ENCODE measurements around the gene RYR2.

Gene RYR2

DNA sequence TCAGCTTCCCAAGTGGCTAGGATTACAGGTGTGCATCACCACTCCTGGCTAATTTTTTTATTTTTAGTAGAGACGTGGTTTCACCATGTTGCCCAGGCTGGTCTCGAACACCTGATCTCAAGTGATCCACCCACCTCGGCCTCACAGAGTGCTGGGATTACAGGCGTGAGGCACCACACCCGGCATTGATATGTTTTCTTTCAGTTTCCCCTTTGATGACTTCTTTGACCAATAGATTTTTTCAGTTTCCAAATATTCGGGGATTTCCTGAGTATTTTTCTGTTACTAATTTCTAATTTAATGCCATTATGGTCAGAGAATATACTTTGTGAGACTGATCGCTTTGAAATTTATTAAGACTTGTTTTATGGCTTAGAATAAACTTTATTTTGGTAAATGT is 406.1 kb downstream of the RYR2 start:
- TF ChIP-seq, protein P1, sequence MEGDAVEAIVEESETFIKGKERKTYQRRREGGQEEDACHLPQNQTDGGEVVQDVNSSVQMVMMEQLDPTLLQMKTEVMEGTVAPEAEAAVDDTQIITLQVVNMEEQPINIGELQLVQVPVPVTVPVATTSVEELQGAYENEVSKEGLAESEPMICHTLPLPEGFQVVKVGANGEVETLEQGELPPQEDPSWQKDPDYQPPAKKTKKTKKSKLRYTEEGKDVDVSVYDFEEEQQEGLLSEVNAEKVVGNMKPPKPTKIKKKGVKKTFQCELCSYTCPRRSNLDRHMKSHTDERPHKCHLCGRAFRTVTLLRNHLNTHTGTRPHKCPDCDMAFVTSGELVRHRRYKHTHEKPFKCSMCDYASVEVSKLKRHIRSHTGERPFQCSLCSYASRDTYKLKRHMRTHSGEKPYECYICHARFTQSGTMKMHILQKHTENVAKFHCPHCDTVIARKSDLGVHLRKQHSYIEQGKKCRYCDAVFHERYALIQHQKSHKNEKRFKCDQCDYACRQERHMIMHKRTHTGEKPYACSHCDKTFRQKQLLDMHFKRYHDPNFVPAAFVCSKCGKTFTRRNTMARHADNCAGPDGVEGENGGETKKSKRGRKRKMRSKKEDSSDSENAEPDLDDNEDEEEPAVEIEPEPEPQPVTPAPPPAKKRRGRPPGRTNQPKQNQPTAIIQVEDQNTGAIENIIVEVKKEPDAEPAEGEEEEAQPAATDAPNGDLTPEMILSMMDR (conservative IDR thresholded peaks at IDR 0.05) = no peak
- no peak for TF ChIP-seq ZFX (IDR thresholded peaks at IDR 0.05)
- H3K27ac ChIP-seq = no peak overlapping the region

DNA sequence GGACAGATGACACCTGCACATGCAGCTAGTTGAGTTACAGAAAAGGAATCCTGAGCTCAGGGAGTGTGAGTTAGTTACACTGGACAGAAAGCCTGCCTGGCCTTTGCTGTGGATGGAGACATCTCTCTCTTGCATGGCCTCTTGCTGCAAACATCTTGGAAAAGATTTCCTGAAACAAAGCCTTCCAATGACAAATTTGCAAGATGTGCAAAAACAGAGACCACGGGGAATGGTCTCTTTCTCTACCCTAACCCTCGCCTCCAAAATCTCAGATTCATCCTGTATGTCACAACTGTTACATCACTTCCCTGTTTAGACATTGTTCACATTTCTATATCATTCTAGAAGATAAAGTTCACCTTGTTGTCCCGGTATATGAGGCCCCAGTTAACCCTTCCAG is 415.6 kb downstream of the RYR2 start:
- TF ChIP-seq, protein P1 (conservative IDR thresholded peaks at IDR 0.05) = no peak
- no peak for TF ChIP-seq ZFX (IDR thresholded peaks at IDR 0.05)
- H3K27ac ChIP-seq = no peak overlapping the region

DNA sequence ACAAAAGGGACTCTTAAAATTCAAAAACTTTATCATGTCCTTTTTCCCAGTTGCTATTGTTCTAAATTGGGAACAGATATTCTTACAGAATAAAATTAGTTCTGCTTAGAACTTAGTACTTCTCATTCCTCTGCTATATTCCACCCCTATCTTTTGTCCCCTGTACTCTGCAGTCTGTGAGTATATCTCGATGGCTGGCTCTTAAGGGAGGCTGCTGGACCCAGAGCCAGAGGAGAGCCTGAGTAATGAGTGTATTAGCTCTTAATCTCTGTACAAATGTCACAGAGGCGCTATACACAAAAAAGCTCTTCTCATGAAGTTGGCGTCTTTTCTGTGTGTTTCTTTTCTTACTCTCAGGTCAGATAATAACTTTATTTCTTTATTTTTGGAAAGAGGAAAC is 425.3 kb downstream of the RYR2 start:
- TF ChIP-seq, protein P1 (conservative IDR thresholded peaks at IDR 0.05) = no peak
- TF ChIP-seq ZFX (IDR thresholded peaks at IDR 0.05) = no peak
- no peak overlapping the region for H3K27ac ChIP-seq

GRCh38 chr1:237470712-237471338 is 428.8 kb downstream of the RYR2 start:
- TF ChIP-seq, protein P1 (conservative IDR thresholded peaks at IDR 0.05) = no peak
- no peak for TF ChIP-seq ZFX (IDR thresholded peaks at IDR 0.05)
- peak overlapping the region; percentile 69 for H3K27ac ChIP-seq

DNA sequence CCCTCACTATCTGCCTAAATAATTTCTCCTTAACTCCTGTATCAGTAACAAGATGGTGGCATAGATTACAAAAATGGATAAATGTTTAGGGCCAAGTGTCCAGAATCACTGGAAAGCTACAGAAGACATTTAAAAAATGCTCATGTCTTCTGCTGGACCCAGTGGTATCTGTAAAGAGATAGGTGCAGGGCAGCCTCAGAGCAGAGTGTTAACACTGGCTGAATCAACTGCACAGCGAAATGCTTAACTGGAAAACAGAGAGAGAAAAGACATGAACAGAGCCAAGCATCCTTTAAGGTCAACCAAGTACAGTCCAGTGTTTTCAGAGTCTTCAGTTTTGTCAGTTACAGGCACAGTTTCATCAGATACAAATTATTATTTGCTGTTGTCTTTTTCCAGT is 429.4 kb downstream of the RYR2 start:
- no peak for TF ChIP-seq ZFX (IDR thresholded peaks at IDR 0.05)
- TF ChIP-seq, protein P1 (conservative IDR thresholded peaks at IDR 0.05) = no peak
- H3K27ac ChIP-seq = peak overlapping the region; percentile 69

- no peak for TF ChIP-seq ZFX (IDR thresholded peaks at IDR 0.05)
- TF ChIP-seq, protein P1 (conservative IDR thresholded peaks at IDR 0.05) = no peak
- H3K27ac ChIP-seq = no peak overlapping the region
These were observed 430.0 kb downstream of the RYR2 start for GRCh38 chr1:237471956-237472355.

GRCh38 chr1:237473854-237474253 is 431.9 kb downstream of the RYR2 start:
- no peak overlapping the region for H3K27ac ChIP-seq
- no peak for TF ChIP-seq ZFX (IDR thresholded peaks at IDR 0.05)
- TF ChIP-seq, protein P1 (conservative IDR thresholded peaks at IDR 0.05) = no peak
